ENCODE data around the gene PLEKHS1. TPM values are rescaled to one million over a fixed set of nuclear protein-coding genes. Genes with fewer than 3 reads are reported as not detected.

PLEKHS1 gene
- total RNA-seq, 4 donors from 2014 or later = 0.60 to 12.0 (median 5.8) TPM

- Histone ChIP-seq H3K4me1 (peaks cover 0 to 6% (median 3%) of the 10 kb centered on the region in 4 donors), H3K36me3 (peaks cover 0 to 33% (median 16%) of the 10 kb centered on the region in 4 donors), H3K4me3 (peak overlapping the region in 3 of 4 donors; percentile 32 to 37 (median 35)), H3K27ac (peak overlapping the region; percentile 76 to 85 (median 80)), H3K9me3 (no peaks in the 10 kb centered on the region), H3K27me3 (no peaks in the 10 kb centered on the region)
- WGBS, 2 donors (ENCODE audit: low coverage in 1 of 2) = 53 to 68% methylated on average over 3 to 21 of the region's 21 CpGs
- TF ChIP-seq EP300 (IDR thresholded peaks at IDR 0.05; ENCODE audit: low read depth) (no peak), POLR2A (IDR thresholded peaks at IDR 0.05) (peak; percentile 94), POLR2AphosphoS5 (IDR thresholded peaks at IDR 0.05) (peak; percentile 68 to 98 (median 91))
- TF ChIP-seq, protein P1, sequence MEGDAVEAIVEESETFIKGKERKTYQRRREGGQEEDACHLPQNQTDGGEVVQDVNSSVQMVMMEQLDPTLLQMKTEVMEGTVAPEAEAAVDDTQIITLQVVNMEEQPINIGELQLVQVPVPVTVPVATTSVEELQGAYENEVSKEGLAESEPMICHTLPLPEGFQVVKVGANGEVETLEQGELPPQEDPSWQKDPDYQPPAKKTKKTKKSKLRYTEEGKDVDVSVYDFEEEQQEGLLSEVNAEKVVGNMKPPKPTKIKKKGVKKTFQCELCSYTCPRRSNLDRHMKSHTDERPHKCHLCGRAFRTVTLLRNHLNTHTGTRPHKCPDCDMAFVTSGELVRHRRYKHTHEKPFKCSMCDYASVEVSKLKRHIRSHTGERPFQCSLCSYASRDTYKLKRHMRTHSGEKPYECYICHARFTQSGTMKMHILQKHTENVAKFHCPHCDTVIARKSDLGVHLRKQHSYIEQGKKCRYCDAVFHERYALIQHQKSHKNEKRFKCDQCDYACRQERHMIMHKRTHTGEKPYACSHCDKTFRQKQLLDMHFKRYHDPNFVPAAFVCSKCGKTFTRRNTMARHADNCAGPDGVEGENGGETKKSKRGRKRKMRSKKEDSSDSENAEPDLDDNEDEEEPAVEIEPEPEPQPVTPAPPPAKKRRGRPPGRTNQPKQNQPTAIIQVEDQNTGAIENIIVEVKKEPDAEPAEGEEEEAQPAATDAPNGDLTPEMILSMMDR (IDR thresholded peaks at IDR 0.05) = no peak
- in situ Hi-C loops (cut with MboI; ENCODE audit: low pct_ligation_motif_present in 1 of 4, low pct_unique_long_range_greater_than_20kb in 1 of 4, low sequenced_read_pairs in 3 of 4) = no loop called here
- intact Hi-C loops (cut with DNase I; ENCODE audit: low total_unique reads) = no loop called here
- peak; percentile 89 for DNase-seq
These were observed 32.3 kb upstream of the PLEKHS1 start for GRCh38 chr10:113718969-113719822.

GRCh38 chr10:113720386-113720785, 31.1 kb upstream of the PLEKHS1 start:
- DNase-seq = no peak
- WGBS, 2 donors (ENCODE audit: low coverage in 1 of 2) = 54 to 65% methylated on average over 8 of the region's 8 CpGs

GRCh38 chr10:113732160-113732881, 19.2 kb upstream of the PLEKHS1 start:
- in situ Hi-C loops (cut with MboI; ENCODE audit: low pct_ligation_motif_present in 1 of 4, low pct_unique_long_range_greater_than_20kb in 1 of 4, low sequenced_read_pairs in 3 of 4) = no loop called here
- Histone ChIP-seq H3K4me3 (no peak overlapping the region), H3K27me3 (no peaks in the 10 kb centered on the region), H3K36me3 (peaks cover 0 to 30% (median 13%) of the 10 kb centered on the region in 4 donors), H3K4me1 (peaks cover 0 to 8% (median 0%) of the 10 kb centered on the region in 4 donors), H3K9me3 (no peaks in the 10 kb centered on the region), H3K27ac (no peak overlapping the region)
- DNase-seq = no peak
- TF ChIP-seq, protein P1 (IDR thresholded peaks at IDR 0.05) = no peak
- TF ChIP-seq POLR2A (IDR thresholded peaks at IDR 0.05) (no peak), POLR2AphosphoS5 (IDR thresholded peaks at IDR 0.05) (no peak), EP300 (IDR thresholded peaks at IDR 0.05; ENCODE audit: low read depth) (no peak)
- 74 to 80% methylated on average over 4 to 9 of the region's 9 CpGs for WGBS, 2 donors (ENCODE audit: low coverage in 1 of 2)
- intact Hi-C loops (cut with DNase I; ENCODE audit: low total_unique reads) = no loop called here

More at GRCh38 chr10:113720386-113720785, 31.1 kb upstream of the PLEKHS1 start:
- peaks cover 0 to 6% (median 3%) of the 10 kb centered on the region in 4 donors for H3K4me1 ChIP-seq
- peaks cover 0 to 37% (median 18%) of the 10 kb centered on the region in 4 donors for H3K36me3 ChIP-seq
- no peaks in the 10 kb centered on the region for H3K9me3 ChIP-seq
- H3K4me3 ChIP-seq = peak overlapping the region in 3 of 4 donors; percentile 32 to 37 (median 35)
- intact Hi-C loops (cut with DNase I; ENCODE audit: low total_unique reads) = no loop called here
- no peaks in the 10 kb centered on the region for H3K27me3 ChIP-seq
- TF ChIP-seq POLR2A (IDR thresholded peaks at IDR 0.05) (no peak), POLR2AphosphoS5 (IDR thresholded peaks at IDR 0.05) (peak in 1 of 3 donors; percentile 22)
- in situ Hi-C loops (cut with MboI; ENCODE audit: low pct_ligation_motif_present in 1 of 4, low pct_unique_long_range_greater_than_20kb in 1 of 4, low sequenced_read_pairs in 3 of 4) = no loop called here
- peak overlapping the region; percentile 76 to 85 (median 80) for H3K27ac ChIP-seq

- in situ Hi-C loops (cut with MboI; ENCODE audit: low pct_ligation_motif_present in 1 of 4, low pct_unique_long_range_greater_than_20kb in 1 of 4, low sequenced_read_pairs in 3 of 4) (no loop called here), intact Hi-C loops (cut with DNase I; ENCODE audit: low total_unique reads) (no loop called here)
- TF ChIP-seq POLR2A (IDR thresholded peaks at IDR 0.05) (no peak), POLR2AphosphoS5 (IDR thresholded peaks at IDR 0.05) (no peak), EP300 (IDR thresholded peaks at IDR 0.05; ENCODE audit: low read depth) (no peak)
- TF ChIP-seq, protein P1 (IDR thresholded peaks at IDR 0.05) = no peak
- Histone ChIP-seq H3K4me1 (peaks cover 0 to 8% (median 0%) of the 10 kb centered on the region in 4 donors), H3K4me3 (no peak overlapping the region), H3K36me3 (peaks cover 0 to 26% (median 11%) of the 10 kb centered on the region in 4 donors), H3K9me3 (no peaks in the 10 kb centered on the region), H3K27ac (no peak overlapping the region), H3K27me3 (no peaks in the 10 kb centered on the region)
- 43 to 67% methylated on average over 3 to 4 of the region's 4 CpGs for WGBS, 2 donors (ENCODE audit: low coverage in 1 of 2)
- DNase-seq = no peak
These were observed 18.5 kb upstream of the PLEKHS1 start for GRCh38 chr10:113732966-113733365.
